CD4-positive, alpha-beta T cell treated with Interleukin-1 beta for 1 hour (primary cell): ENCODE data around the gene TICAM2.

Source experiments
- DNase-seq, 2 donors: peaks; one replicate each; pipeline ENCODE4 v3.0.0-alpha.2; 2020 to 2022

The TICAM2 gene

GRCh38 chr5:115530426-115530825 lies 71.9 kb downstream of the TICAM2 start:
- no peak for DNase-seq
